Measurements from ENCODE around the gene CGRRF1. TPM values are rescaled to one million over a fixed set of nuclear protein-coding genes. Genes with fewer than 3 reads are reported as not detected.

CGRRF1 gene
- total RNA-seq, 1 donor from 2014 or later, result 16.6 TPM

DNA sequence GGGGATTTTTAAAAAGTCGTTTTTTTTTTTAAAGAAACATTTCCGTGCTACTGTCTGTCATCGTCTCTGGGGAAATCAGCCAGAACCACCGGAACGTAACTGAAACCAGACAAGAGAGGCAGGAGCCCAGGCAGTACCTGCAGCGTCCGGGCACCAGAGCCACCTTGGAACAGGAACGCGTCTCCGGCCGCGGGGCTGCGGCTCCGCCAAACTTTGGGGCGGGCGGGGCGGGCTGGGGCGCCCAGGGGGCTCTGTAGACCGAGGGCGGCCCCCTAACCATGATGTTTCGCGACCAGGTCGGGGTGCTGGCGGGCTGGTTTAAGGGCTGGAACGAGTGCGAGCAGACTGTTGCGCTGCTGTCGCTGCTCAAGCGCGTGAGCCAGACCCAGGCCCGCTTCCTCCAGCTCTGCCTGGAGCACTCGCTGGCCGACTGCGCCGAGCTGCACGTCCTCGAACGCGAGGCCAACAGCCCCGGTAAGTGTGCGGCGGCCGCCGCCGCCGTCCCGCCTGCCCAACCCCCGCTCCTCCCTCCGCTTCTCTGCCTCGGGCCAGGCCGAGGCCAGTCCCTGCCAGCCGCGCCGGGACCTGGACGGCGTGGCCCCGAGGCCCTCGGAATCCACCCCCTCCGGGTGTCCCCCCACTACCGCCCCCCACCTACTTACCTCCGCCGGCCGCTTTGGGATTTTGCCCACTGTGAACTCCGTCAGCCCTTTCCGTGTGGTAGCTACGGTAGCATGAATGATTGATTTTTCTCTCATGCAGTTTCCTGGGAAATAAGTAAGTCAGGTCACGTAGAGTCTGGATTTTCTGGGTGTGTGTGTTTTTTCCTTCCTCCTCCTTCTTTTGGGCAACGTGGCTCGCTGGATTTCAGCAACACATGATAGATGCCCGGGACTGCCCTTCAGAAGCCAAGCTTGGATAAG lies 58.2 kb downstream of the CGRRF1 start:
- H3K27ac Mint-ChIP-seq (ENCODE audit: unreplicated experiment), result peak overlapping the region; percentile 98
- H3K9ac ChIP-seq (ENCODE audit: low read length), result peak overlapping the region; percentile 96
- peaks cover 25% of the 10 kb centered on the region for H4K20me1 ChIP-seq (ENCODE audit: insufficient read depth, low read length)
- peak overlapping the region; percentile 99 for H3K4me3 Mint-ChIP-seq (ENCODE audit: unreplicated experiment)
- DNase-seq (ENCODE audit: low read depth) (peak; percentile 70), FAIRE-seq (no peak)
- H3K27ac ChIP-seq (ENCODE audit: low read depth, low read length), result peak overlapping the region; percentile 88
- H3K9me3 Mint-ChIP-seq (ENCODE audit: unreplicated experiment), result peaks cover 2% of the 10 kb centered on the region
- H3K4me1 Mint-ChIP-seq (ENCODE audit: low read depth, unreplicated experiment), result peaks cover 21% of the 10 kb centered on the region
- peaks cover 36% of the 10 kb centered on the region for H3K4me1 ChIP-seq (ENCODE audit: insufficient read depth, low read length)
- no peak for TF ChIP-seq CTCF (IDR thresholded peaks at IDR 0.05; ENCODE audit: insufficient read depth, low read depth, low read length)
- no peak for TF ChIP-seq EZH2 (IDR thresholded peaks at IDR 0.05; ENCODE audit: insufficient read depth, low read length)
- H3K36me3 Mint-ChIP-seq (ENCODE audit: low read depth, unreplicated experiment), result peaks cover 25% of the 10 kb centered on the region
- H3K4me3 ChIP-seq (ENCODE audit: insufficient read depth, low read depth, low read length), result peak overlapping the region; percentile 77
- H3K27me3 ChIP-seq (ENCODE audit: insufficient read depth, low read length), result no peaks in the 10 kb centered on the region
- no peak overlapping the region for H2AFZ ChIP-seq (ENCODE audit: low read depth, low read length)
- H3K27me3 Mint-ChIP-seq (ENCODE audit: low read depth, unreplicated experiment), result no peaks in the 10 kb centered on the region
- H3K79me2 ChIP-seq (ENCODE audit: insufficient read depth, low read length), result peaks cover 58% of the 10 kb centered on the region
- H3K9me3 ChIP-seq (ENCODE audit: insufficient read depth, low read depth, low read length), result no peaks in the 10 kb centered on the region
- H3K36me3 ChIP-seq (ENCODE audit: insufficient read depth, low read length), result peaks cover 9% of the 10 kb centered on the region
- H3K4me2 ChIP-seq (ENCODE audit: low read length), result peak overlapping the region; percentile 87

- Histone ChIP-seq H3K27ac (ENCODE audit: low read depth, low read length) (peak overlapping the region; percentile 44), H3K4me2 (ENCODE audit: low read length) (peak overlapping the region; percentile 87), H3K9ac (ENCODE audit: low read length) (peak overlapping the region; percentile 96), H3K79me2 (ENCODE audit: insufficient read depth, low read length) (peaks cover 70% of the 10 kb centered on the region), H3K4me1 (ENCODE audit: insufficient read depth, low read length) (peaks cover 36% of the 10 kb centered on the region), H3K27me3 (ENCODE audit: insufficient read depth, low read length) (no peaks in the 10 kb centered on the region), H3K9me3 (ENCODE audit: insufficient read depth, low read depth, low read length) (no peaks in the 10 kb centered on the region), H3K4me3 (ENCODE audit: insufficient read depth, low read depth, low read length) (peak overlapping the region; percentile 54), H2AFZ (ENCODE audit: low read depth, low read length) (no peak overlapping the region), H4K20me1 (ENCODE audit: insufficient read depth, low read length) (peaks cover 34% of the 10 kb centered on the region), H3K36me3 (ENCODE audit: insufficient read depth, low read length) (peaks cover 14% of the 10 kb centered on the region)
- DNase-seq (ENCODE audit: low read depth) (peak; percentile 33), FAIRE-seq (no peak)
- H3K27me3 Mint-ChIP-seq (ENCODE audit: low read depth, unreplicated experiment), result no peaks in the 10 kb centered on the region
- peaks cover 35% of the 10 kb centered on the region for H3K36me3 Mint-ChIP-seq (ENCODE audit: low read depth, unreplicated experiment)
- peak overlapping the region; percentile 99 for H3K4me3 Mint-ChIP-seq (ENCODE audit: unreplicated experiment)
- peaks cover 2% of the 10 kb centered on the region for H3K9me3 Mint-ChIP-seq (ENCODE audit: unreplicated experiment)
- TF ChIP-seq CTCF (IDR thresholded peaks at IDR 0.05; ENCODE audit: insufficient read depth, low read depth, low read length) (no peak), EZH2 (IDR thresholded peaks at IDR 0.05; ENCODE audit: insufficient read depth, low read length) (no peak)
- peak overlapping the region; percentile 76 for H3K27ac Mint-ChIP-seq (ENCODE audit: unreplicated experiment)
- H3K4me1 Mint-ChIP-seq (ENCODE audit: low read depth, unreplicated experiment), result peaks cover 21% of the 10 kb centered on the region
Measured at GRCh38 chr14:54568821-54569595, 59.3 kb downstream of the CGRRF1 start.

Data from astrocyte (in vitro differentiated cells and primary cell).